ENCODE data around the gene HECW1.

DNA sequence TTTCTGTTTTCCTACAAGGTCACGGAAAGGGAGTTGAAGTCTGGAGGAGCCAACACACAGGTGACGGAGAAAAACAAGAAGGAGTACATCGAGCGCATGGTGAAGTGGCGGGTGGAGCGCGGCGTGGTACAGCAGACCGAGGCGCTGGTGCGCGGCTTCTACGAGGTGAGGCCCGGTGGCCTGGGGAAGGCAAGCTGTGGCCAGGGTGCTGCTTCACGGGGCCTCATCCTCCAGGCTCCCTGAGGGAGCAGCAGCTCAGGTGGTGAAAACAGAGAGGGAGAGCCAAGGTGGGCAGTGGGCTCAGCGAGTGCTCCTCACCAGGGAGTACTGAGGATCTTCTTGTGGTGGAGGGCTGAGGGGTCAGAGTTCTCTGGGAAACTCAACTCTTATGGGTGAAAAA is 438.0 kb downstream of the HECW1 start:
- TF ChIP-seq POLR2AphosphoS5 (IDR thresholded peaks at IDR 0.05; ENCODE audit: low read depth, low read length) (no peak), TAF1 (IDR thresholded peaks at IDR 0.05; ENCODE audit: borderline replicate concordance, insufficient read depth, low read length) (no peak), SIN3A (IDR thresholded peaks at IDR 0.05; ENCODE audit: borderline replicate concordance, insufficient read depth, low read length) (no peak), FOXP2 (optimal IDR thresholded peaks at IDR 0.05; ENCODE audit: borderline replicate concordance, extremely low read depth, extremely low read length, insufficient read depth) (no peak)
- TF ChIP-seq, protein P1, sequence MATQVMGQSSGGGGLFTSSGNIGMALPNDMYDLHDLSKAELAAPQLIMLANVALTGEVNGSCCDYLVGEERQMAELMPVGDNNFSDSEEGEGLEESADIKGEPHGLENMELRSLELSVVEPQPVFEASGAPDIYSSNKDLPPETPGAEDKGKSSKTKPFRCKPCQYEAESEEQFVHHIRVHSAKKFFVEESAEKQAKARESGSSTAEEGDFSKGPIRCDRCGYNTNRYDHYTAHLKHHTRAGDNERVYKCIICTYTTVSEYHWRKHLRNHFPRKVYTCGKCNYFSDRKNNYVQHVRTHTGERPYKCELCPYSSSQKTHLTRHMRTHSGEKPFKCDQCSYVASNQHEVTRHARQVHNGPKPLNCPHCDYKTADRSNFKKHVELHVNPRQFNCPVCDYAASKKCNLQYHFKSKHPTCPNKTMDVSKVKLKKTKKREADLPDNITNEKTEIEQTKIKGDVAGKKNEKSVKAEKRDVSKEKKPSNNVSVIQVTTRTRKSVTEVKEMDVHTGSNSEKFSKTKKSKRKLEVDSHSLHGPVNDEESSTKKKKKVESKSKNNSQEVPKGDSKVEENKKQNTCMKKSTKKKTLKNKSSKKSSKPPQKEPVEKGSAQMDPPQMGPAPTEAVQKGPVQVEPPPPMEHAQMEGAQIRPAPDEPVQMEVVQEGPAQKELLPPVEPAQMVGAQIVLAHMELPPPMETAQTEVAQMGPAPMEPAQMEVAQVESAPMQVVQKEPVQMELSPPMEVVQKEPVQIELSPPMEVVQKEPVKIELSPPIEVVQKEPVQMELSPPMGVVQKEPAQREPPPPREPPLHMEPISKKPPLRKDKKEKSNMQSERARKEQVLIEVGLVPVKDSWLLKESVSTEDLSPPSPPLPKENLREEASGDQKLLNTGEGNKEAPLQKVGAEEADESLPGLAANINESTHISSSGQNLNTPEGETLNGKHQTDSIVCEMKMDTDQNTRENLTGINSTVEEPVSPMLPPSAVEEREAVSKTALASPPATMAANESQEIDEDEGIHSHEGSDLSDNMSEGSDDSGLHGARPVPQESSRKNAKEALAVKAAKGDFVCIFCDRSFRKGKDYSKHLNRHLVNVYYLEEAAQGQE (IDR thresholded peaks at IDR 0.05; ENCODE audit: insufficient read depth in 1 of 2, low read depth in 2 of 2, low read length in 2 of 2), result no peak
